GM19372 (cell line): Measurements from ENCODE around the gene MBD2.
"Not testable (repeated sequence)": the region's sequence is repeated elsewhere in the genome, so short reads cannot be mapped to it uniquely, and the experiment has no call there.

ENCODE experiments used
- ATAC-seq: cut with Tn5 transposase; IDR thresholded peaks from one replicate; pipeline ENCODE4 v1.9.1; 2021; ENCODE audit warnings: mild to moderate bottlenecking, low read depth, moderate library complexity; ENCODE audit not compliant: unreplicated experiment

The MBD2 gene

DNA sequence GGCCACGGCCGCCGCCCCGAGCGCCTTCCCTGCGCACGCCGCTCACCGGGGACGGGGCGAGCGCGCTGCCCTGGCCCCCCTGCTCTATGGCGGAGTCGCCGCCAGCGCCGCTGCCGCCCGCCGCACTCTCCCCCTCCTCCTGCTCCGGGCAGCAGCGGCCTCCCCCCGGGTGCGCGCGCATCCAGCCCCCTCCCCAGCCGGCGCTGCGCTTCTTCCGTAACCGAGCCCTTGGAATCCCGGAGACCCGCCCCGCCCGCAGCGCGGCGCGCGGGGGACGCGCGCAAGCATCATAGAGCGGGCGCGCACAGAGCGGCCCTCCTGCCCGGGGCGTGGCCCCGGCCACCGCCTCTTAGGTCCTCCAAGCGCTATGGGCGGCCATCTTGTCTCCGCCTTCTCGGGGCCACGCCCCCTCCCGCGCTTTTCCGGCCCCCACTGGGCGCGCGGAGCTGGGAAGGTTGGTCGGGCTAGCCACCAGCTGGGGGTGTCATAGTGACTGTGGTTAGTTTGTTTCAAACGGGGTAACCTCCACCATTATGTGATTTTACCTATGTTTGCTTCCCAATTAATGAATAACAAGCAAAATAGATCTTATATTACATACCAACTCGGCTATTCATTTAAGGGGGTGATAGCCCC, at the start of gene MBD2:
TSS of gene MBD2 (minus strand) at position 291 of the 636 bp plus-strand sequence. CDS start at position 181, 110 bp downstream.
- peak; percentile 90 for ATAC-seq

DNA sequence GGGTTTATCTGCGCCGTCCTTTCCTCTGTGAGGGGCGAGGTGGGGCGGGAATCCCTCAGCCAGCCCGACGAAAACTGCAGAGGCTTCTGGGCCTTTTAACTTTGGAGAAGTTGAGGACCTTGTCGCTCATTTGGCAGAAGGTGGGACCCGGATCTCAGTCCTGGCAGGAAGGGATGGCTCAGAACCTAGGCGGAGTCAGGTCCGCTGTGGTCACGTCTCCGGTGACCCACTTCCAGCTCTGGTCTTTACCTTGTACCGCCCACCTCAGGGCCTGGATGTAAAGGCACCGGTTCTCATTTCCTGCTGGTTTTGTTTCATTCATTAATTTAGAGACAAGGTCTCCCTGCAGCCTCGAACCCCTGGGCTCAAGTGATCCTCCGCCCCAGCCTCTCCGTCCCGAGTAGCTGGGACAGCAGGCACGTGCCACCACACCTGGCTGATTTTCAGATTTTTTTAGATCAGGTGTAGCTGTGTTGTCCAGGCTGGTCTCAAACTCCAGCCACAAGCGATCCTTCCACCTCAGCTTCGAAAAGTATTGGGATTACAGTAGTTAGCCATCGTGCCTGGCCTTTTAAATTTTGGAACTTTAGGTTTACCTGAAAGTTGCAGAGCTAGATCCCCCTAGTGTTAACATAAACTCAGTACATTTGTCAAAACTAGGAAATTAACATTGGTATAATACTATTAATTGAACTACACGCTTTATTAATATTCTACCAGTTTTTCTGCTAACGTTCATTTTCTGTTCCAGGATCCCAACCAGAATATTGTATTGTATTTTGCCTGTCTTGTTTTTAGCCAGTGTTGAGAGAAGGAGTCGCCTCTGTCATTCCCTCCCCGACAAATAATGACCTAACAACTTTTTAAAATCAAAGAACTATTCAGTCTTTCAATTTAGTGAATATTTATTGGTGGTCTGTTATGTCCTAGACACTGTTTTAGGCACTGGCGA, 45.7 kb upstream of the MBD2 start:
- peak; percentile 35 for ATAC-seq

- ATAC-seq, result no peak
Measured at GRCh38 chr18:54268751-54269150, 44.3 kb upstream of the MBD2 start.

DNA sequence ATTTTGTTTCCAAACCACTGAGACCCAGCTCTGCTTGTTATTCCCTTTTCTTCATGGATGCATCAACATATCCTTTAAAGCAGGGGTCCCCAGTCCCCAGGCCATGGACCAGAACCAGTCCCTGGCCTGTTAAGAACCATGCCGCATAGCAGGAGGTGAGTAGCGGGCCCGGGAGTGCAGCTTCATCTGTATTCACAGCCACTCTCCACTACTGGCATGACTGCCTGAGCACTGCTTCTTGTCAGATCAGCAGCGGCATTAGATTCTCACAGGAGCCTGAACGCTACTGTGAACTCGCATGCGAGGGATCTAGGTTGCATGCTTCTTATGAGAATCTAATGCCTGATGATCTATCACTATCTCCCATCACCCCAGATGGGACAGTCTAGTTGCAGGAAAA, 43.2 kb upstream of the MBD2 start:
- ATAC-seq, result no peak

- ATAC-seq, result peak; percentile 70
Measured at GRCh38 chr18:54263904-54264336, 39.5 kb upstream of the MBD2 start.

GRCh38 chr18:54261894-54262293, 37.4 kb upstream of the MBD2 start:
- ATAC-seq, result peak; percentile 66

DNA sequence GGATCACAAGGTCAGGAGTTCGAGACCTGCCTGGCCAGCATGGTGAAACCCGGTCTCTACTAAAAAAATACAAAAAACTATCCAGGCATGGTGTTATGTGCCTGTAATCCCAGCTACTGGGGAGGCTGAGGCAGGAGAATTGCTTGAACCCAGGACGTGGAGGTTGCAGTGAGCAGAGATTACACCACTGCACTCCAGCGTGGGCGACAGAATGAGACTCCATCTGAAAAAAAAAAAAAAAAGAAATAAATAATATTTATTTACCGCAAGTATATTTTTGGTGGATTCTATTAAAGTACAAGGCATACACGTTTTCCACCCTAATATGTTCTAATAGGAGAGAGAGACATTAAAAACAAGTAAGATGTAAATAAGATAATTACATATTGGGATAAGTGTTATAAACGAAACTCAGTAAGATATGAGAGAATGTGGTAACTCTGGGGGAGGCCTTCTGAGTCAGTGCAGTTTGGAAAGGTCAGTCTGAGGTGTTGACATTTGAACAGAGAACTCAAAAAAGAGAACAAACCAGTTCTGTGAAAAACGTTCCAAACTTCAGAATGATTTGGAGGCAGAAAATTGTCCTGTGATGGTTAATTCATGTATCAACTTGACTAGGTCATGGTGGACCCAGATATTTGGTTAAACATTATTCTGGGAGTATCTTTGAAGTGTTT, 36.1 kb upstream of the MBD2 start:
- peak; percentile 33 for ATAC-seq

GRCh38 chr18:54257818-54258217, 33.3 kb upstream of the MBD2 start:
- ATAC-seq, result not testable (repeated sequence)

- no peak for ATAC-seq
Measured at GRCh38 chr18:54257015-54257414, 32.5 kb upstream of the MBD2 start.

GRCh38 chr18:54255141-54255540, 30.7 kb upstream of the MBD2 start:
- ATAC-seq, result no peak

DNA sequence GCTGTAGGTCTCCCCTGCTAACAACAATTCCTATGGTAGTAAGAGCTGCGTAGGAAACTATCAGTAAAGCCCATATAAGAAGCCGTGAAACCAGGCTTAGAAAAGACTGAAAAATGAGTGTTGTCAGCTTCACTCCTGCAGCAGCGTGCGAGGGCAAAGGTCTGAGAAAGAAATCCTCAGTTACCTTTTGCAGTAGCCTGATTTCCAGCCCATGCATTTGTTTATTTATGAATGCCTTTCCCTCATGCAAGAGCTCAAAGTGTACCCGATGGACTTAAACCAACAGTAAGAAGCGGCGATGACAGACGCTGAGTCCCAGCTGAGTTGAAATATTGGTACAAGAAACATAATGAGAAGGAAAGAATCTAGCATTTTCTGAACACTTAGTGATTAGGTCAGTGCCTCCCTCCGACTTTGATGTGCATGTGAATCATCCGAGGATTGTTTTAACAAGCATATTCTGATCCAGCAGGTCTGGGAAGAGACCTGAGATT, 29.8 kb upstream of the MBD2 start:
- ATAC-seq, result no peak

DNA sequence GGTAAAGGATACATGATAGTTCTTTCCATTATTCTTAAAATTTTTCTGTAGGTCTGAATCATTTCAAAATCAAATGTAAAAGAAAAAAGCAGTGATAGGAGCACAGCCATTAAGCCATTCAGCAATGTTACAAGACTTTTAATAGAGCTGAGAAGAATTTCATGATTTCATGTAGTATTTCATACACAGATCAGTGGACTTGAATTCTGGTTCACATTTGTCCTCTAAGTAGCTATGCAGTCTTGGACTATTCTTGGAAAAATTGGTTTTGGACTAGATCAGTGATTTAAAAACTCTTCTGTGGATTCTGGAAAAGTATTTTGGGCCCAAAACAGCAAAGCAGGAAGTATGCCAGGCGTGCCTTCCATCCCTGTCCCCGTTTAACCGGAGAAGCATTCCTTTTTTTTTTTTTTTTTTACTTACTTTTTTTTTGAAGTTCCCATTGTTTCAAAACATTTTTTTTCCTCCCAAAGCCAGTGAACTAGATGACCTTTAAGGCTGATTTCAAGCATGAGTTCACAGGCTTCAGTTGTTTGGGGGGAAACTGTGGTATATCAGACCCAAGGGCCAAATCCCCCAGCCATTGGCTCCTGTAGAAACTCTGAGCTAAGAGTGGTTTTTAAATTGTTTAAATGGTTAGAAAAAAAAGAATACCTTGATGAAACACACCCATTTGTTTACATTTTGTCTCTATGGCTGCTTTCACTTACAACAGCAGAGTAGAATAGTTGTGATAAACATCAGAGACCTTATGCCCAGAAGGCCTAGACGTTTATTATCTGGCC, 27.3 kb upstream of the MBD2 start:
- ATAC-seq, result no peak

GRCh38 chr18:54250846-54251261, 26.4 kb upstream of the MBD2 start:
- peak; percentile 76 for ATAC-seq

- no peak for ATAC-seq
Measured at GRCh38 chr18:54247511-54248175, 23.2 kb upstream of the MBD2 start.

GRCh38 chr18:54242327-54242726, 17.9 kb upstream of the MBD2 start:
- no peak for ATAC-seq

GRCh38 chr18:54241483-54241882, 17.0 kb upstream of the MBD2 start:
- ATAC-seq, result no peak

GRCh38 chr18:54240629-54241107, 16.2 kb upstream of the MBD2 start:
- no peak for ATAC-seq

DNA sequence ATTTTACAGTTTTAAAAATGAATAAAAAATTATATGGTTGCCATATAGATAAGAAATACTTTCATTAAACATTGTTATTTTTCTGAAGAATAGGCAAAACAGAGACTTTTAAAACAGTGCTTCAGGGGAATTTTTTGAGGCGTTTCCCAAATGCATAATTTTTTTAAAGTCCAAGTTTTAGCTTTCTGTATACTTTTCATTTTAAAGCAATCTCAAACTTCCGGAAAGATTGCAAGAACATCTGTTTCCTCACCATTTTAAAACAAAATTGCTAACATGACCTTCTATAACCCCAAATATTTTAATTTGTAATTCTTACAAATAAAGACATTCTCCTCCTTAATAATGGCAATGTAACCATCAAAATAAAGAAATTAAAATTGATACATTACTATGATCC, 15.1 kb upstream of the MBD2 start:
- ATAC-seq, result no peak

- ATAC-seq, result no peak
Measured at GRCh38 chr18:54239091-54239490, 14.6 kb upstream of the MBD2 start.
